Neural progenitor cell (in vitro differentiated cells): ENCODE data around the gene PSMD3.

Experiments
- CTCF ChIP-seq: fragments of 200-600 bp; sonication (generic); IDR thresholded peaks from 2 replicates; pipeline ENCODE4 v1.5.1; 2017; ENCODE audit warnings: antibody characterized with exemption, mild to moderate bottlenecking
- EZH2 ChIP-seq: fragments of 200-600 bp; sonication (generic); IDR thresholded peaks from 2 replicates; pipeline ENCODE4 v1.6.1; 2017; ENCODE audit warnings: antibody characterized with exemption, mild to moderate bottlenecking, moderate library complexity
- EZH2phosphoT487 ChIP-seq: fragments of 200-600 bp; sonication (generic); IDR thresholded peaks from 2 replicates; pipeline ENCODE4 v1.6.1; 2017; ENCODE audit warnings: antibody characterized with exemption

GRCh38 chr17:39966771-39967170 is 13.8 kb upstream of the PSMD3 start:
- TF ChIP-seq CTCF (no peak), EZH2 (no peak), EZH2phosphoT487 (no peak)
